Body of pancreas (tissue), 4 donors: ENCODE measurements around the gene C6orf15.

ENCODE experiments used
- CTCF ChIP-seq, 7 experiments: fragments of 450-650 bp in 4 of 7; fragments of 200-600 bp in 3 of 7; sonication (generic) in 3 of 7; IDR thresholded peaks; one replicate each; pipeline ENCODE4 v1.5.1; 2016 to 2019; ENCODE audit warnings: antibody characterized with exemption in 7 of 7
- POLR2A ChIP-seq, 3 donors: fragments of 450-650 bp; IDR thresholded peaks; one replicate each; pipeline ENCODE4 v1.6.1; 2016; ENCODE audit warnings: antibody characterized with exemption in 3 of 3, mild to moderate bottlenecking in 2 of 3

- TF ChIP-seq CTCF (IDR thresholded peaks at IDR 0.05), result no peak
- no peak for TF ChIP-seq POLR2A (IDR thresholded peaks at IDR 0.05)
Observed at GRCh38 chr6:31132806-31133205, 20.4 kb upstream of the C6orf15 start.
